Measurements from ENCODE around the gene PLEKHB2.
"Not testable (repeated sequence)": the region's sequence is repeated elsewhere in the genome, so short reads cannot be mapped to it uniquely, and the experiment has no call there.

PLEKHB2 gene

DNA sequence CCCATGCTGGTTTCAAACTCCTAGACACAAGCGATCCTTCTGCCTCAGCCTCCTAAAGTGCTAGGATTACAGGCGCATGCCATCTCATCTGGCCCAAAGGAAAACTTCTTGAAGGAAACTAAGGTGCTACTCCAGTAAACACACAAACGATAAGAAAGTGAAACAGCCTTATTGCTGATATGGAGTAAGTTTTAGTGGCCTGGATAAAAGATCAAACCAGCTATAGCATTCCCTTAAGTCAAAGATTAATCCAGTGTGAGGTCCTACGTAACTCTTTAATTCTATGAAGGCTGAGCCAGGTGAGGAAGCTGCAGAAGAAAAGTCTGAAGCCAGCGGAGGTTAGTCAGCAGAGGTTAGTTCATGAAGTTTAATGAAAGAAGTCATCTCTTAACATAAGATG is 63.4 kb downstream of the PLEKHB2 start:
- TF ChIP-seq, protein P1, sequence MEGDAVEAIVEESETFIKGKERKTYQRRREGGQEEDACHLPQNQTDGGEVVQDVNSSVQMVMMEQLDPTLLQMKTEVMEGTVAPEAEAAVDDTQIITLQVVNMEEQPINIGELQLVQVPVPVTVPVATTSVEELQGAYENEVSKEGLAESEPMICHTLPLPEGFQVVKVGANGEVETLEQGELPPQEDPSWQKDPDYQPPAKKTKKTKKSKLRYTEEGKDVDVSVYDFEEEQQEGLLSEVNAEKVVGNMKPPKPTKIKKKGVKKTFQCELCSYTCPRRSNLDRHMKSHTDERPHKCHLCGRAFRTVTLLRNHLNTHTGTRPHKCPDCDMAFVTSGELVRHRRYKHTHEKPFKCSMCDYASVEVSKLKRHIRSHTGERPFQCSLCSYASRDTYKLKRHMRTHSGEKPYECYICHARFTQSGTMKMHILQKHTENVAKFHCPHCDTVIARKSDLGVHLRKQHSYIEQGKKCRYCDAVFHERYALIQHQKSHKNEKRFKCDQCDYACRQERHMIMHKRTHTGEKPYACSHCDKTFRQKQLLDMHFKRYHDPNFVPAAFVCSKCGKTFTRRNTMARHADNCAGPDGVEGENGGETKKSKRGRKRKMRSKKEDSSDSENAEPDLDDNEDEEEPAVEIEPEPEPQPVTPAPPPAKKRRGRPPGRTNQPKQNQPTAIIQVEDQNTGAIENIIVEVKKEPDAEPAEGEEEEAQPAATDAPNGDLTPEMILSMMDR (IDR thresholded peaks at IDR 0.05; ENCODE audit: poor library complexity, severe bottlenecking): no peak
- no peaks in the 10 kb centered on the region for H3K36me3 ChIP-seq (ENCODE audit: low read depth)
- H3K4me1 ChIP-seq (ENCODE audit: insufficient read depth, poor library complexity, severe bottlenecking): no peaks in the 10 kb centered on the region
- ATAC-seq (ENCODE audit: low read depth): no peak
- H3K9me3 ChIP-seq (ENCODE audit: severe bottlenecking): no peaks in the 10 kb centered on the region
- no peaks in the 10 kb centered on the region for H3K27me3 ChIP-seq (ENCODE audit: insufficient read depth, poor library complexity, severe bottlenecking)
- no peak for DNase-seq (ENCODE audit: low spot score)
- H3K27ac ChIP-seq (ENCODE audit: poor library complexity, severe bottlenecking): no peak overlapping the region
- H3K4me3 ChIP-seq (ENCODE audit: severe bottlenecking): no peak overlapping the region

DNA sequence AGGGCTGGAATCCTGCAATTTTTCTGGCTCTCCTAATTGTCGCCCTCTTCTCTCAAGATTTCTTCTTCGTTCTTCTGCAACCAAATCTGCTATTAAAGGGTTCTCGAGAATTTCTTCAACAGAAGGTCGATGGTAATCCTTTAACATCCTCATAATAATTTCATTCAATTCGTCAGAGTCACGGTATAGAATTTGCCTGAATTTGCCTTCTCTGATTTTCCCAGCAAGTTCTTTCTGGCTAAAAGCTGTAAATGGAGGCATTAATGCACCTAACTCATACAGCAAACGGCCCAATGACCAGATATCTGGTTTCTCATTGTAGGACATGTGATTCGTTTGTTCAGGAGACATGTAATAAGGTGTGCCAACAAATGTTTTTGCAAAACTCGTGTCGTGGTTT is 72.9 kb downstream of the PLEKHB2 start:
- not testable (repeated sequence) for H3K36me3 ChIP-seq (ENCODE audit: low read depth); H3K9me3 ChIP-seq (ENCODE audit: severe bottlenecking); DNase-seq (ENCODE audit: low spot score); ATAC-seq (ENCODE audit: low read depth); H3K4me1 ChIP-seq (ENCODE audit: insufficient read depth, poor library complexity, severe bottlenecking); H3K4me3 ChIP-seq (ENCODE audit: severe bottlenecking); H3K27ac ChIP-seq (ENCODE audit: poor library complexity, severe bottlenecking)
- peaks cover 13% of the 10 kb centered on the region for H3K27me3 ChIP-seq (ENCODE audit: insufficient read depth, poor library complexity, severe bottlenecking)

DNA sequence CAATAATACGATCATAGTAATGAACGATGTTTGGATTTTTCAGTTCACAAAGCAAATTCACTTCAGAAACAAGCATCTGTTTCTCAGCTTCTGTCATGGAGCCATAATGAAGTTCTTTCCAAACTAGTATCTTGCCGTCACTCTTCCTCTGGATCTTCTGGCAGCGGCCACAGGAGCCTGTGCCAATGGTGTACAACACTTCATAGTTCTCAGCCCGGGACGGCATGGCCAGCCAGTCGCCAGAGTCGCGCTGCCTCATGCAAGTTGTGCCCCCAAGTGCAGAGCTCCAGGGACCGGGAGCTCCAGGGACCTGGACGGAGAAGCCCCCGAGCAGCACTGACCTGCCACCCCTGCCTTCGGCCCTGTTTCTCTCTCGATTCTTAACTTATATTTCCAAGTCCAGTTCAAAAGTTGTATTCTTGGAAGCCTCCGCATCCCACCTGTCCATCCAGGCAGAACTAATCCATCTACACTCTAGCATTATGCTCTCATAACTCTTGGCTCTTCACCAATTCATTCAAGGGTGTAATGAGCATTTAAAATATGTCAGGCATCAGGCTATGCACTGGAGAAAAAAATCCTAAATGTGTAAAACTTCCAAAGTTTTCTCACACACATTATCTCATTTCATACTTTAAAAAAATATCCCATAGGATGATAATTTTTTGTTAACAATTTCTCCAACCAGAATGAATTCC is 73.7 kb downstream of the PLEKHB2 start:
- H3K36me3 ChIP-seq (ENCODE audit: low read depth); H3K27ac ChIP-seq (ENCODE audit: poor library complexity, severe bottlenecking); ATAC-seq (ENCODE audit: low read depth); H3K4me3 ChIP-seq (ENCODE audit: severe bottlenecking); H3K4me1 ChIP-seq (ENCODE audit: insufficient read depth, poor library complexity, severe bottlenecking); H3K9me3 ChIP-seq (ENCODE audit: severe bottlenecking); DNase-seq (ENCODE audit: low spot score): not testable (repeated sequence)
- peaks cover 13% of the 10 kb centered on the region for H3K27me3 ChIP-seq (ENCODE audit: insufficient read depth, poor library complexity, severe bottlenecking)

DNA sequence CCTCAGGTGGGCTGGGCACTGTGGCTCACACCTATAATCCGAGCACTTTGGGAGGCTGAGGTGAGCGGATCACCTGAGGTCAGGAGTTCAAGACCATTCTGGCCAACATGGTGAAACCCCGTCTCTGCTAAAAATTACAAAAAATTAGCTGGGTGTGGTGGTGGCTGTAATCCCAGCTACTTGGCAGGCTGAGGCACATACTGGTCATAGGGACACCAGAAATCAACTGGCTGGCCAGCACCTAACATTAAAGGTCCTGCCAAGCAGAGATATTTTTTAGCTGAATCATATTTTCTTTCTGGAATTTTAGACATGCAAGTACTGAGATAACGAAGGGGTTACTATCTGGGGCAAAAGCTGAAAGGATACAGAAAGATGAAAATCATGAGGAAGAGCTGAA is 76.3 kb downstream of the PLEKHB2 start:
- H3K27me3 ChIP-seq (ENCODE audit: insufficient read depth, poor library complexity, severe bottlenecking); H3K4me1 ChIP-seq (ENCODE audit: insufficient read depth, poor library complexity, severe bottlenecking); H3K4me3 ChIP-seq (ENCODE audit: severe bottlenecking); H3K27ac ChIP-seq (ENCODE audit: poor library complexity, severe bottlenecking); H3K36me3 ChIP-seq (ENCODE audit: low read depth); ATAC-seq (ENCODE audit: low read depth); DNase-seq (ENCODE audit: low spot score); H3K9me3 ChIP-seq (ENCODE audit: severe bottlenecking): not testable (repeated sequence)

DNA sequence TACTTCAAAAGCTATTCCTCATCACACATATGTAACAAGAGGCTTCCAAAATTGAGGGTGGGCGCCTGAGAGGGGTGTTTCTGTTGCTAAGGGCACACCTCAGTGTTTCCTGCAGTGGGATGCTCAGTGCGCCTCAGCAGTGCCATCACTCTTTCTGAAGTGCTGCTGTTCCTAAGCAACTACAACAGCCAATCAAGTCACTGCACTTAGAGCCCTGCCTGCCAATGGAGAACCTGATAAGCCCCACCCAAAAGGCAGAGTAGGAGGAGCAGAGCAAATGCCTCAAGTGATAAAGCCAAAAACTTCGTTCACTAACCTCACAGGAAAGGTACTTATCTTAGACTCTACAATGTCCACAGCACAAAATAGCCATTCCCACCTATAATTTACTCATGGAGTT is 88.3 kb downstream of the PLEKHB2 start:
- not testable (repeated sequence) for ATAC-seq (ENCODE audit: low read depth)
- peaks cover 12% of the 10 kb centered on the region for H3K27me3 ChIP-seq (ENCODE audit: insufficient read depth, poor library complexity, severe bottlenecking)

DNA sequence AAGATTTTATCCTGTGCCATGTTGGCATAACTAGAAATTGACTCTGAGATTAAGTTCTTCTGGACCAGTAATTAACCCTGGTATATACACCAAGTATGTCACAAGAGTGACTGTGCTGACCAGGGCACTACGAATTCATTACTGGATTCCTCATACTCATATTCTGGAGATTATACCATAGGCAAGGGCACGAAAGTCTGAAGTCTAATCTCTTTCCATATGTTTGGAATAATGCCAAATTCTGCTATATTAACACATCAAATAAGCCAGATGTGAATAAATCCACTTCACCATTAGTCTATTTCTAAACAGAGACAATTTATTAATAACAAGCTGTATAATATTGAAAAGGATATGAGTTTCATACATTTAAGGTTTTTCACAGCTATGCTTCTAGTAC is 91.0 kb downstream of the PLEKHB2 start:
- not testable (repeated sequence) for DNase-seq (ENCODE audit: low spot score); H3K4me1 ChIP-seq (ENCODE audit: insufficient read depth, poor library complexity, severe bottlenecking); H3K36me3 ChIP-seq (ENCODE audit: low read depth); H3K9me3 ChIP-seq (ENCODE audit: severe bottlenecking); H3K4me3 ChIP-seq (ENCODE audit: severe bottlenecking); H3K27ac ChIP-seq (ENCODE audit: poor library complexity, severe bottlenecking); ATAC-seq (ENCODE audit: low read depth)
- peaks cover 19% of the 10 kb centered on the region for H3K27me3 ChIP-seq (ENCODE audit: insufficient read depth, poor library complexity, severe bottlenecking)

More for the DNA sequence above, 88.3 kb downstream of the PLEKHB2 start:
- not testable (repeated sequence) for H3K36me3 ChIP-seq (ENCODE audit: low read depth); H3K4me3 ChIP-seq (ENCODE audit: severe bottlenecking); DNase-seq (ENCODE audit: low spot score); H3K4me1 ChIP-seq (ENCODE audit: insufficient read depth, poor library complexity, severe bottlenecking); H3K9me3 ChIP-seq (ENCODE audit: severe bottlenecking); H3K27ac ChIP-seq (ENCODE audit: poor library complexity, severe bottlenecking)
